Measurements from ENCODE around the gene TRAF3. TPM values are rescaled to one million over a fixed set of nuclear protein-coding genes. Genes with fewer than 3 reads are reported as not detected.

TRAF3 gene
- total RNA-seq, 1 donor from 2014 or later = 25.9 TPM

GRCh38 chr14:102731871-102732800 is 45.1 kb upstream of the TRAF3 start:
- Histone ChIP-seq H3K9me3 (ENCODE audit: insufficient read depth, low read depth, low read length) (no peaks in the 10 kb centered on the region), H4K20me1 (ENCODE audit: insufficient read depth, low read length) (peaks cover 24% of the 10 kb centered on the region), H3K4me2 (ENCODE audit: low read length) (no peak overlapping the region), H3K27ac (ENCODE audit: low read depth, low read length) (no peak overlapping the region), H3K27me3 (ENCODE audit: insufficient read depth, low read length) (no peaks in the 10 kb centered on the region), H3K36me3 (ENCODE audit: insufficient read depth, low read length) (peaks cover 11% of the 10 kb centered on the region), H3K79me2 (ENCODE audit: insufficient read depth, low read length) (no peaks in the 10 kb centered on the region), H2AFZ (ENCODE audit: low read depth, low read length) (no peak overlapping the region), H3K4me1 (ENCODE audit: insufficient read depth, low read length) (no peaks in the 10 kb centered on the region), H3K9ac (ENCODE audit: low read length) (no peak overlapping the region), H3K4me3 (ENCODE audit: insufficient read depth, low read depth, low read length) (no peak overlapping the region)
- TF ChIP-seq CTCF (IDR thresholded peaks at IDR 0.05; ENCODE audit: insufficient read depth, low read depth, low read length) (no peak), EZH2 (IDR thresholded peaks at IDR 0.05; ENCODE audit: insufficient read depth, low read length) (no peak)
- no peak overlapping the region for H3K27ac Mint-ChIP-seq (ENCODE audit: unreplicated experiment)
- DNase-seq (ENCODE audit: low read depth) = no peak
- H3K36me3 Mint-ChIP-seq (ENCODE audit: low read depth, unreplicated experiment) = peaks cover 27% of the 10 kb centered on the region
- H3K4me3 Mint-ChIP-seq (ENCODE audit: unreplicated experiment) = no peak overlapping the region
- no peak for FAIRE-seq
- H3K4me1 Mint-ChIP-seq (ENCODE audit: low read depth, unreplicated experiment) = no peaks in the 10 kb centered on the region
- H3K27me3 Mint-ChIP-seq (ENCODE audit: low read depth, unreplicated experiment) = no peaks in the 10 kb centered on the region
- H3K9me3 Mint-ChIP-seq (ENCODE audit: unreplicated experiment) = no peaks in the 10 kb centered on the region

- Histone ChIP-seq H3K4me3 (ENCODE audit: insufficient read depth, low read depth, low read length) (no peak overlapping the region), H3K9ac (ENCODE audit: low read length) (no peak overlapping the region), H3K27ac (ENCODE audit: low read depth, low read length) (no peak overlapping the region), H3K4me2 (ENCODE audit: low read length) (no peak overlapping the region), H4K20me1 (ENCODE audit: insufficient read depth, low read length) (peaks cover 22% of the 10 kb centered on the region), H3K36me3 (ENCODE audit: insufficient read depth, low read length) (peaks cover 6% of the 10 kb centered on the region), H3K79me2 (ENCODE audit: insufficient read depth, low read length) (no peaks in the 10 kb centered on the region), H3K9me3 (ENCODE audit: insufficient read depth, low read depth, low read length) (no peaks in the 10 kb centered on the region), H3K27me3 (ENCODE audit: insufficient read depth, low read length) (no peaks in the 10 kb centered on the region), H3K4me1 (ENCODE audit: insufficient read depth, low read length) (no peaks in the 10 kb centered on the region), H2AFZ (ENCODE audit: low read depth, low read length) (no peak overlapping the region)
- Mint-ChIP-seq H3K27ac (ENCODE audit: unreplicated experiment) (peak overlapping the region; percentile 26), H3K4me1 (ENCODE audit: low read depth, unreplicated experiment) (no peaks in the 10 kb centered on the region), H3K4me3 (ENCODE audit: unreplicated experiment) (no peak overlapping the region), H3K27me3 (ENCODE audit: low read depth, unreplicated experiment) (no peaks in the 10 kb centered on the region), H3K9me3 (ENCODE audit: unreplicated experiment) (no peaks in the 10 kb centered on the region), H3K36me3 (ENCODE audit: low read depth, unreplicated experiment) (peaks cover 23% of the 10 kb centered on the region)
- DNase-seq (ENCODE audit: low read depth) = no peak
- TF ChIP-seq EZH2 (IDR thresholded peaks at IDR 0.05; ENCODE audit: insufficient read depth, low read length) = no peak
- no peak for TF ChIP-seq CTCF (IDR thresholded peaks at IDR 0.05; ENCODE audit: insufficient read depth, low read depth, low read length)
- no peak for FAIRE-seq
These were observed 44.3 kb upstream of the TRAF3 start for GRCh38 chr14:102732924-102733323.

GRCh38 chr14:102733326-102733725 is 43.9 kb upstream of the TRAF3 start:
- no peak for FAIRE-seq
- H3K27me3 Mint-ChIP-seq (ENCODE audit: low read depth, unreplicated experiment) = no peaks in the 10 kb centered on the region

More at GRCh38 chr14:102733326-102733725, 43.9 kb upstream of the TRAF3 start:
- no peaks in the 10 kb centered on the region for H3K9me3 Mint-ChIP-seq (ENCODE audit: unreplicated experiment)
- H3K4me3 ChIP-seq (ENCODE audit: insufficient read depth, low read depth, low read length) = no peak overlapping the region
- H3K4me2 ChIP-seq (ENCODE audit: low read length) = no peak overlapping the region
- no peak for DNase-seq (ENCODE audit: low read depth)
- H3K9ac ChIP-seq (ENCODE audit: low read length) = no peak overlapping the region
- no peaks in the 10 kb centered on the region for H3K27me3 ChIP-seq (ENCODE audit: insufficient read depth, low read length)
- H3K27ac ChIP-seq (ENCODE audit: low read depth, low read length) = no peak overlapping the region
- TF ChIP-seq CTCF (IDR thresholded peaks at IDR 0.05; ENCODE audit: insufficient read depth, low read depth, low read length) (no peak), EZH2 (IDR thresholded peaks at IDR 0.05; ENCODE audit: insufficient read depth, low read length) (no peak)
- H3K4me1 Mint-ChIP-seq (ENCODE audit: low read depth, unreplicated experiment) = no peaks in the 10 kb centered on the region
- no peaks in the 10 kb centered on the region for H3K9me3 ChIP-seq (ENCODE audit: insufficient read depth, low read depth, low read length)
- no peak overlapping the region for H2AFZ ChIP-seq (ENCODE audit: low read depth, low read length)
- no peaks in the 10 kb centered on the region for H3K79me2 ChIP-seq (ENCODE audit: insufficient read depth, low read length)
- no peak overlapping the region for H3K4me3 Mint-ChIP-seq (ENCODE audit: unreplicated experiment)
- peaks cover 19% of the 10 kb centered on the region for H4K20me1 ChIP-seq (ENCODE audit: insufficient read depth, low read length)
- H3K4me1 ChIP-seq (ENCODE audit: insufficient read depth, low read length) = no peaks in the 10 kb centered on the region
- H3K36me3 Mint-ChIP-seq (ENCODE audit: low read depth, unreplicated experiment) = peaks cover 21% of the 10 kb centered on the region
- peak overlapping the region; percentile 26 for H3K27ac Mint-ChIP-seq (ENCODE audit: unreplicated experiment)
- peaks cover 2% of the 10 kb centered on the region for H3K36me3 ChIP-seq (ENCODE audit: insufficient read depth, low read length)

Data from astrocyte (in vitro differentiated cells and primary cell).